HG02852 (cell line): ENCODE data around the gene WDR62.
"Not testable (repeated sequence)": the region's sequence is repeated elsewhere in the genome, so short reads cannot be mapped to it uniquely, and the experiment has no call there.

Experiments used
- ATAC-seq: cut with Tn5 transposase; IDR thresholded peaks from one replicate; pipeline ENCODE4 v1.9.1; 2021; ENCODE audit warnings: mild to moderate bottlenecking, moderate library complexity; ENCODE audit not compliant: unreplicated experiment

WDR62 gene

GRCh38 chr19:36032251-36033104, 22.2 kb upstream of the WDR62 start, which contains the start of gene CLIP3:
Gene CLIP3 (minus strand): TSS chr19:36032873. CDS start chr19:36032357, 516 bp downstream.
- ATAC-seq: no peak

GRCh38 chr19:36040495-36040894, 14.2 kb upstream of the WDR62 start:
- ATAC-seq: no peak

GRCh38 chr19:36041092-36041491, 13.6 kb upstream of the WDR62 start:
- not testable (repeated sequence) for ATAC-seq

GRCh38 chr19:36041831-36042230, 12.9 kb upstream of the WDR62 start:
- ATAC-seq: no peak

- ATAC-seq: no peak
These were observed 10.7 kb upstream of the WDR62 start for GRCh38 chr19:36043952-36044351.

- ATAC-seq: no peak
These were observed 8.2 kb upstream of the WDR62 start for GRCh38 chr19:36046443-36047050.

GRCh38 chr19:36047835-36048234, 6.9 kb upstream of the WDR62 start:
- no peak for ATAC-seq

- no peak for ATAC-seq
These were observed 5.5 kb upstream of the WDR62 start for GRCh38 chr19:36049080-36049698.

- no peak for ATAC-seq
These were observed 3.5 kb upstream of the WDR62 start for GRCh38 chr19:36051236-36051635.

- no peak for ATAC-seq
These were observed 3.1 kb upstream of the WDR62 start for GRCh38 chr19:36051637-36052036.

- peak; percentile 76 for ATAC-seq
These were observed 471 bp upstream of the WDR62 start, which contains the start of gene THAP8 for GRCh38 chr19:36054119-36054732. Gene THAP8 (minus strand): TSS chr19:36054285. CDS start chr19:36054217, 68 bp downstream.

- no peak for ATAC-seq
These were observed 3.9 kb downstream of the WDR62 start for GRCh38 chr19:36058481-36059179.

- no peak for ATAC-seq
These were observed 4.6 kb downstream of the WDR62 start for GRCh38 chr19:36059180-36059910.

GRCh38 chr19:36060430-36060829, 5.7 kb downstream of the WDR62 start:
- ATAC-seq: no peak

- no peak for ATAC-seq
These were observed 6.7 kb downstream of the WDR62 start for GRCh38 chr19:36061367-36061766.

- ATAC-seq: no peak
These were observed 10.1 kb downstream of the WDR62 start for GRCh38 chr19:36064826-36065225.

- no peak for ATAC-seq
These were observed 13.0 kb downstream of the WDR62 start for GRCh38 chr19:36067681-36068080.

GRCh38 chr19:36068810-36069499, 14.3 kb downstream of the WDR62 start:
- ATAC-seq: not testable (repeated sequence)

GRCh38 chr19:36072081-36072480, 17.4 kb downstream of the WDR62 start:
- ATAC-seq: no peak
